HL-60 (cell line): ENCODE results near the gene CDCA5.

Experiments used
- DNase-seq, 2 experiments: peaks; one replicate each; pipeline ENCODE4 v3.0.0-alpha.2; 2010 to 2020; ENCODE audit warnings: low read depth in 1 of 2, low spot score in 1 of 2
- H3K27ac ChIP-seq: fragments of 250-450 bp; sonication (Bioruptor Pico); replicated peaks from 2 replicates; pipeline ENCODE4 v1.5.1; 2020; ENCODE audit warnings: mild to moderate bottlenecking, moderate library complexity
- H3K27me3 ChIP-seq: fragments of 250-450 bp; sonication (Bioruptor Pico); 2 replicates; pipeline ENCODE4 v1.5.1; 2021; ENCODE audit warnings: mild to moderate bottlenecking, moderate library complexity; ENCODE audit not compliant: insufficient read depth, poor library complexity, severe bottlenecking
- H3K4me3 ChIP-seq: replicated peaks from 2 replicates; pipeline ENCODE4 v1.5.1; 2011; ENCODE audit warnings: mild to moderate bottlenecking, control low read depth, low read length; ENCODE audit not compliant: insufficient read depth
- GABPA ChIP-seq: IDR thresholded peaks from 2 replicates; pipeline ENCODE4 v1.6.1; 2012; ENCODE audit warnings: low read depth
- POLR2AphosphoS5 ChIP-seq: IDR thresholded peaks from 2 replicates; pipeline ENCODE4 v1.6.1; 2012; ENCODE audit warnings: low read depth
- REST ChIP-seq: IDR thresholded peaks from 2 replicates; pipeline ENCODE4 v1.6.1; 2012; ENCODE audit warnings: low read depth; ENCODE audit not compliant: insufficient replicate concordance
- SPI1 ChIP-seq: IDR thresholded peaks from 2 replicates; pipeline ENCODE4 v1.6.1; 2012; ENCODE audit warnings: low read depth, mild to moderate bottlenecking, borderline replicate concordance
- TF ChIP-seq, protein P1 (sequence below): IDR thresholded peaks from one replicate; pipeline ENCODE4 v1.5.1; 2011; ENCODE audit warnings: low read length, control low read depth, inconsistent platforms; ENCODE audit not compliant: insufficient read depth

CDCA5 gene

GRCh38 chr11:65042891-65043290, 40.9 kb downstream of the CDCA5 start:
- DNase-seq, result no peak
- Histone ChIP-seq H3K4me3 (no peak overlapping the region), H3K27ac (no peak overlapping the region)

GRCh38 chr11:65040847-65041622, 42.8 kb downstream of the CDCA5 start, which contains the start of gene SAC3D1:
TSS of gene SAC3D1 (plus strand) at chr11:65041210. CDS start at chr11:65041293, 83 bp downstream.
- peak within 1 kb of the TSS; percentile 67 for H3K4me3 ChIP-seq
- no peaks in the 10 kb centered on the region for H3K27me3 ChIP-seq
- H3K27ac ChIP-seq, result peak within 1 kb of the TSS; percentile 86
- DNase-seq, result peak; percentile 96 to 97
- TF ChIP-seq, protein P1, sequence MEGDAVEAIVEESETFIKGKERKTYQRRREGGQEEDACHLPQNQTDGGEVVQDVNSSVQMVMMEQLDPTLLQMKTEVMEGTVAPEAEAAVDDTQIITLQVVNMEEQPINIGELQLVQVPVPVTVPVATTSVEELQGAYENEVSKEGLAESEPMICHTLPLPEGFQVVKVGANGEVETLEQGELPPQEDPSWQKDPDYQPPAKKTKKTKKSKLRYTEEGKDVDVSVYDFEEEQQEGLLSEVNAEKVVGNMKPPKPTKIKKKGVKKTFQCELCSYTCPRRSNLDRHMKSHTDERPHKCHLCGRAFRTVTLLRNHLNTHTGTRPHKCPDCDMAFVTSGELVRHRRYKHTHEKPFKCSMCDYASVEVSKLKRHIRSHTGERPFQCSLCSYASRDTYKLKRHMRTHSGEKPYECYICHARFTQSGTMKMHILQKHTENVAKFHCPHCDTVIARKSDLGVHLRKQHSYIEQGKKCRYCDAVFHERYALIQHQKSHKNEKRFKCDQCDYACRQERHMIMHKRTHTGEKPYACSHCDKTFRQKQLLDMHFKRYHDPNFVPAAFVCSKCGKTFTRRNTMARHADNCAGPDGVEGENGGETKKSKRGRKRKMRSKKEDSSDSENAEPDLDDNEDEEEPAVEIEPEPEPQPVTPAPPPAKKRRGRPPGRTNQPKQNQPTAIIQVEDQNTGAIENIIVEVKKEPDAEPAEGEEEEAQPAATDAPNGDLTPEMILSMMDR, result no peak
- TF ChIP-seq POLR2AphosphoS5, result peak; percentile 58; the same call in 1 of the 2 replicates
- no peak for TF ChIP-seq SPI1
- no peak for TF ChIP-seq GABPA
- TF ChIP-seq REST, result no peak

More at GRCh38 chr11:65042891-65043290, 40.9 kb downstream of the CDCA5 start:
- no peaks in the 10 kb centered on the region for H3K27me3 ChIP-seq
- no peak for TF ChIP-seq REST
- TF ChIP-seq, protein P1, result no peak
- TF ChIP-seq SPI1, result no peak
- no peak for TF ChIP-seq GABPA
- TF ChIP-seq POLR2AphosphoS5, result no peak

GRCh38 chr11:65040520-65040846, 43.4 kb downstream of the CDCA5 start:
- H3K27me3 ChIP-seq, result no peaks in the 10 kb centered on the region
- peak overlapping the region; percentile 67 for H3K4me3 ChIP-seq
- no peak for DNase-seq
- TF ChIP-seq POLR2AphosphoS5 (no peak), REST (no peak), GABPA (no peak), SPI1 (no peak)
- TF ChIP-seq, protein P1, result no peak
- peak overlapping the region; percentile 86 for H3K27ac ChIP-seq
